Stomach (tissue), 9 donors: ENCODE results near the gene ESR1. TPM values are rescaled to one million over a fixed set of nuclear protein-coding genes. Genes with fewer than 3 reads are reported as not detected.

ENCODE experiments used
- DNase-seq, 2 donors: peaks; one replicate each; pipeline versions ENCODE4 v3.0.0 to v3.0.0-alpha.2; 2013 to 2019
- H3K27ac ChIP-seq, 5 donors: fragments of 200-600 bp in 4 of 5; sonication (generic) in 4 of 5; one replicate each; pipeline ENCODE4 v1.5.1; 2013 to 2019; ENCODE audit warnings: mild to moderate bottlenecking in 1 of 5, moderate library complexity in 1 of 5
- H3K27me3 ChIP-seq, 3 donors: fragments of 200-600 bp; sonication (generic); one replicate each; pipeline ENCODE4 v1.5.1; 2017 to 2019; ENCODE audit warnings: mixed run types in 1 of 3
- H3K36me3 ChIP-seq, 4 donors: fragments of 200-600 bp; sonication (generic); 1 replicate in 3 of 4; 2 replicates in 1 of 4; pipeline ENCODE4 v1.5.1; 2016 to 2019
- H3K4me1 ChIP-seq, 4 donors: fragments of 200-600 bp; sonication (generic); one replicate each; pipeline ENCODE4 v1.5.1; 2016 to 2019
- H3K4me3 ChIP-seq, 4 donors: fragments of 200-600 bp; sonication (generic) in 3 of 4; one replicate each; pipeline ENCODE4 v1.5.1; 2016 to 2019; ENCODE audit warnings: mild to moderate bottlenecking in 1 of 4
- H3K9me3 ChIP-seq, 4 donors: fragments of 200-600 bp; sonication (generic); one replicate each; pipeline ENCODE4 v1.5.1; 2016 to 2019
- CTCF ChIP-seq, 7 experiments: fragments of 450-650 bp in 4 of 7; fragments of 200-600 bp in 3 of 7; sonication (generic) in 3 of 7; IDR thresholded peaks; one replicate each; pipeline ENCODE4 v1.5.1; 2016 to 2019; ENCODE audit warnings: antibody characterized with exemption in 7 of 7, control low read depth in 2 of 7, mild to moderate bottlenecking in 1 of 7
- EP300 ChIP-seq: sonication (generic); formaldehyde crosslinking; IDR thresholded peaks from one replicate; pipeline ENCODE4 v1.6.1; 2017; ENCODE audit warnings: antibody characterized with exemption
- POLR2A ChIP-seq, 4 donors: fragments of 450-650 bp; IDR thresholded peaks; one replicate each; pipeline ENCODE4 v1.6.1; 2016; ENCODE audit warnings: antibody characterized with exemption in 4 of 4, control low read depth in 2 of 4, mild to moderate bottlenecking in 1 of 4, moderate library complexity in 1 of 4
- POLR2AphosphoS5 ChIP-seq, 3 donors: sonication (generic); formaldehyde crosslinking; IDR thresholded peaks; one replicate each; pipeline ENCODE4 v1.6.1; 2016; ENCODE audit warnings: antibody characterized with exemption in 3 of 3
- WGBS, 5 donors: extraction: QIAGEN DNeasy Blood & Tissue Kit in 3 of 5; methylation state at CpG; one replicate each; pipeline versions ENCODE4 v1.1.5 to v1.1.7; 2013 to 2018; 5-methylcytosine and 5-hydroxymethylcytosine counted together
- intact Hi-C: fragments of 100-400 bp; cut with DNase I; formaldehyde crosslinking; loops from one replicate; pipeline ENCODE4 v1.15.1; 2023; ENCODE audit warnings: low total_unique reads
- polyA plus RNA-seq, 3 donors: library from polyadenylated mRNA; stranded (reverse); fragments of 200-250 nt; gene quantifications; one replicate each; pipeline ENCODE4 v1.2.3, GENCODE V29; 2013
- total RNA-seq, 5 donors: library from RNA; depleted of rRNA; stranded (reverse); fragments of >200 nt; gene quantifications; one replicate each; pipeline versions ENCODE4 v1.1.0 to v1.2.3, GENCODE V29; 2014 to 2016
- donor health status: healthy with polysubstance abuse.
- donor health status: Bipolar disorder and iron deficiency.
- donor health status: healthy.

The ESR1 gene
- total and polyA plus RNA-seq, 8 donors, result 0.05 to 2.0 (median 1.8) TPM; not detected in 3

GRCh38 chr6:151773382-151773781 is 34.1 kb upstream of the ESR1 start:
- no peaks in the 10 kb centered on the region for H3K9me3 ChIP-seq
- H3K4me3 ChIP-seq, result no peak overlapping the region
- no peak for TF ChIP-seq POLR2A (IDR thresholded peaks at IDR 0.05)
- TF ChIP-seq CTCF (IDR thresholded peaks at IDR 0.05), result no peak
- no peak for TF ChIP-seq POLR2AphosphoS5 (IDR thresholded peaks at IDR 0.05)
- no peak for TF ChIP-seq EP300
- no peaks in the 10 kb centered on the region for H3K36me3 ChIP-seq
- WGBS, 5 donors, result 81 to 94% (median 84%) methylated on average over 3 of the region's 3 CpGs
- intact Hi-C loops, result no loop called here
- H3K27me3 ChIP-seq, result no peaks in the 10 kb centered on the region
- no peak overlapping the region for H3K27ac ChIP-seq
- DNase-seq, result no peak
- H3K4me1 ChIP-seq, result no peaks in the 10 kb centered on the region

GRCh38 chr6:151782560-151782959 is 24.9 kb upstream of the ESR1 start:
- WGBS, 5 donors, result 72 to 79% (median 77%) methylated on average over 2 of the region's 2 CpGs
- intact Hi-C loops, result no loop called here
- Histone ChIP-seq H3K36me3 (no peaks in the 10 kb centered on the region), H3K27ac (no peak overlapping the region), H3K4me3 (no peak overlapping the region), H3K9me3 (peaks cover 0 to 8% (median 3%) of the 10 kb centered on the region in 4 donors), H3K27me3 (no peaks in the 10 kb centered on the region), H3K4me1 (no peaks in the 10 kb centered on the region)
- DNase-seq, result no peak
- TF ChIP-seq POLR2A (IDR thresholded peaks at IDR 0.05) (no peak), CTCF (IDR thresholded peaks at IDR 0.05) (no peak)

- intact Hi-C loops, result no loop called here
- Histone ChIP-seq H3K27me3 (no peaks in the 10 kb centered on the region), H3K36me3 (no peaks in the 10 kb centered on the region), H3K4me1 (no peaks in the 10 kb centered on the region), H3K27ac (no peak overlapping the region), H3K9me3 (peaks cover 0 to 11% (median 3%) of the 10 kb centered on the region in 4 donors), H3K4me3 (no peak overlapping the region)
- TF ChIP-seq POLR2A (IDR thresholded peaks at IDR 0.05) (no peak), CTCF (IDR thresholded peaks at IDR 0.05) (no peak), EP300 (no peak)
- no peak for DNase-seq
- WGBS, 5 donors, result 64 to 76% (median 74%) methylated on average over 2 of the region's 2 CpGs
Observed at GRCh38 chr6:151783692-151784091, 23.8 kb upstream of the ESR1 start.

GRCh38 chr6:151784441-151785214 is 22.9 kb upstream of the ESR1 start:
- Histone ChIP-seq H3K27me3 (no peaks in the 10 kb centered on the region), H3K4me3 (no peak overlapping the region), H3K9me3 (peaks cover 0 to 11% (median 3%) of the 10 kb centered on the region in 4 donors), H3K27ac (no peak overlapping the region), H3K4me1 (no peaks in the 10 kb centered on the region), H3K36me3 (no peaks in the 10 kb centered on the region)
- no peak for DNase-seq
- intact Hi-C loops, result no loop called here
- TF ChIP-seq POLR2AphosphoS5 (IDR thresholded peaks at IDR 0.05) (no peak), CTCF (IDR thresholded peaks at IDR 0.05) (no peak), EP300 (no peak), POLR2A (IDR thresholded peaks at IDR 0.05) (no peak)
